CD4-positive, alpha-beta T cell treated with Interleukin-10 for 1 hour (primary cell): Measurements from ENCODE around the gene ABCG1.

Source experiments
- DNase-seq: peaks from one replicate; pipeline ENCODE4 v3.0.0-alpha.2; 2020

ABCG1 gene

DNA sequence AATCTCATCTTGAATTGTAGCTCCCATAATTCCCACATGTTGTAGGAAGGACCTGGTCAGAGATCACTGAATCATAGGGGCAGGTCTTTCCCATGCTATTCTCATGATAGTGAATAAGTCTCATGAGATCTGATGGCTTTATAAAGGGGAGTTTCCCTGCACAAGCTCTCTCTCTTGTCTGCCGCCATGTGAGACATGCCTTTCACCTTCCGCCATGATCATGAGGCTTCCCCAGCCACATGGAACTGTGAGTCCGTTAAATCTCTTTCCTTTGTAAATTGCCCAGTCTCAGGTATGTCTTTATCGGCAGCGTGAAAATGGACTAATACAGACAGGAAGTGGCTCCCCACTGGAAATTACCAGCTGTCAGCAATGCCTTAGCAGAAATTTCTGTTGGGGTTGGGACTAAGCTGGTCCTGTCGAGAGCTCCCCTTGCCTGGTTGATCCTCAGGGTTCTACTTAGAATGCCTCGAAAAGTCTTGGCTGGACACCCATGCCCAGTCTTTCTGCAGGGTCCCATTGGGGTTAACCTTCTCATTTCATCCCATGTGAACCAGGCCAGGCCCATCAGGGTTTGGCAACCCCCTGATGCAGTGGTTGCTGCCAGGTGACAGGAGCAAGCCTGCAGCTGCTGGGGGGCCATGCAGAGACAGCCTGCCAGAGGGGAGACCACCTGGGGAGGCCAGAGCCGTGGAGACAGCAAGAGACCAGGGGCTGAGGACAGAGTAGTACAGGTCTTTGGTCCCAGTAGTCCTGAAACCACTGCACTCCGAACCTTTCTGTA is 2.8 kb upstream of the ABCG1 start:
- no peak for DNase-seq

GRCh38 chr21:42216726-42217572 is 2.0 kb upstream of the ABCG1 start:
- DNase-seq, result no peak

- no peak for DNase-seq
Measured at GRCh38 chr21:42219606-42220137, 732 bp downstream of the ABCG1 start.

GRCh38 chr21:42220138-42220701 is 1.3 kb downstream of the ABCG1 start:
- DNase-seq, result peak; percentile 87

DNA sequence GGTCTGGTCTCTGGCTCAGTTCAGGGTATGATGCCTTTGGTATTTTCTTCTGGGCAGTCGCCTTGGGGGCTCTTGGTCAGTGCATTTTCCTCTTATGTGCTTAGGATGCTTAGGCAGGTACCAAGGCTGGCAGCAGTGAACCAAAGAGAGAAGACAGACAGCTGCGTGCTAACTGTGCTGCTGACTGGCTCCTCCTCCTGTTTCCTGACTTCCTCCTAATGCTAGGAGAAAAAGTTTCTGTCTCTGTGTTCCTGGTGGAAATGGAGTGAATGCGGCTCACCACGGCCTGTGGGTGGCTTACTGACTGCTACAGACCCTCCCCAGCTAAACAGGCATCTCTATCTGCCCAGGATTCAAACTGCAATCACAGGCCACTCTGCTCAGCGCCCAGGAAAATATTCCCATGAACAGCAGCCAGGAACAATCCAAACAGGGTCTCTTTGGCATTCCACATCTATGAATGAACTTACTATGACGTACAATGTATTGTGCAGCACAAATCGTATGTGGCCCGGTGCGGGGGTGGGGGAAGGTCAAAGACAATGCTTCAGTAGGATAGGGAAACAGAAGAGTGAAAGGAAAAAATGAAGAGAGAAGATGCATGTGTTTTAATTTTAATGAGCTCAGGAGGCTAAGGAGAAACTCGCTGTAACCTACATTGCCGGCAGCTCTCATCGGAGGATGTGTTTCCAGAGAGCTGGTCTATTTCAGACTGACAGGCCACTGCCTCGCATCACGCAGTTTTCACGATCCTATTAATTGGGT is 2.8 kb downstream of the ABCG1 start:
- no peak for DNase-seq

- no peak for DNase-seq
Measured at GRCh38 chr21:42222386-42222785, 3.4 kb downstream of the ABCG1 start.

DNA sequence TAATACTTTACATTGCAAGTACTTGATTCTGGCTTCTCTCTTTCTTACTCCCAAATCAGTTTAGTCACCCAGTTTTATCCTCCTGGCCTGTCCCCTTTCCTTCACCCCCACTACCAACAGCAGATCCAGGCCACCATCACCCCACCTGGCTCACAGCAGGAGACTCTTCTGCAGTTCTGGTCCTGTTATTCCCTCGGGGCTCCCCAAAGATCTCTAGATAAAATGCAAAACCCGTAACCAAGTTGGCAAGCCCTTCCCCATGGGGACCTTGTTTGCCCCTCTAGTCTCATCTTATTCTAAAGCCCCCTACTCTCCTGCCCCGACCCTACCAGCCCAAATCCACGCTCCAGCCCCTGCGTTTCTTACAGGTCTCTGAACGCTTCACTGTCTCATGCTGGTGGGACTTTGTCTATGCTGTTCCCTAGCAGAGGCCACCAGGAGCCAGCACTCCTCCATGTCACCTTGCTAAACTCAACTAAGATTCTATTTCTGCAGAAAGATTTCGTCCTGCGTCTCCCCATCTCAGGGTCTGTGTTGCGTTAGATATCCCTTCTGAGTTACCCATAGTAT is 4.0 kb downstream of the ABCG1 start:
- DNase-seq, result no peak

DNA sequence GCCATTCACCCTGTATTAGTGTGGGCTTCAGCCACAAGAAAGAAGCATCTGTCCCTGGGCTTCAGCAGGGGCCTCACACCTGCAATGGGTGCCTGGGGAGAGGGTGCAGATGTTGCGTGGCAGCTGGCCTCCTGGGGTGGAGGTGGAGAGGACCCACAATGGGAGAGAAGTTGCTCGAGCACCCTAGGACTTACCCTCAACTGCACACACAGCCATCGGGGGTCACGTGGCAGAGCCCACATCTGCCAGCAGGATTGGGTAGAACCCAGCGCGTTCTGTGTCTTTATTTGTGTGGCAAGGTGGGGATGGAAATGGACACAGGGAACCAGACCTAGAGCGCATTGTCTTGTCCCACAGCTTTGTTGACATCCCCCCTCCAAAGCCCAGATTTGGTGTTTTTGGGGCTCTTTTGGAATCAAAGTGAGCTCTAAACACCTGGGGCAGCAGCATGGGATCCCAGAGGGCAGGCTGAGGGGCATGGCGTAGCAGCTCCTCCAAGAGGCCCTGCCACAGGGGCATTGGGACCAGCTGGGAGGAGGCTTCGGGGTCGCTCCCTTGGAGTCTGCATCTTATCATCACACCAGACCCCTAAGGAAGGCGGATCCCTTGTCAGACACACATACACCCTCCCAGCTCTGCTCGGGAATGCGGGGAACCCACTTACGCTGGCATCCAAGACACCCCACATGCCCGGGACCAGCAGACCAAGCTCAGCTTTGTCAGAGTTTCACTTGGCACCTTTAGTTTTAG is 5.1 kb downstream of the ABCG1 start:
- DNase-seq, result no peak

GRCh38 chr21:42225042-42225441 is 6.1 kb downstream of the ABCG1 start:
- DNase-seq, result no peak

- no peak for DNase-seq
Measured at GRCh38 chr21:42225571-42226155, 6.7 kb downstream of the ABCG1 start.

- no peak for DNase-seq
Measured at GRCh38 chr21:42226626-42227025, 7.7 kb downstream of the ABCG1 start.

DNA sequence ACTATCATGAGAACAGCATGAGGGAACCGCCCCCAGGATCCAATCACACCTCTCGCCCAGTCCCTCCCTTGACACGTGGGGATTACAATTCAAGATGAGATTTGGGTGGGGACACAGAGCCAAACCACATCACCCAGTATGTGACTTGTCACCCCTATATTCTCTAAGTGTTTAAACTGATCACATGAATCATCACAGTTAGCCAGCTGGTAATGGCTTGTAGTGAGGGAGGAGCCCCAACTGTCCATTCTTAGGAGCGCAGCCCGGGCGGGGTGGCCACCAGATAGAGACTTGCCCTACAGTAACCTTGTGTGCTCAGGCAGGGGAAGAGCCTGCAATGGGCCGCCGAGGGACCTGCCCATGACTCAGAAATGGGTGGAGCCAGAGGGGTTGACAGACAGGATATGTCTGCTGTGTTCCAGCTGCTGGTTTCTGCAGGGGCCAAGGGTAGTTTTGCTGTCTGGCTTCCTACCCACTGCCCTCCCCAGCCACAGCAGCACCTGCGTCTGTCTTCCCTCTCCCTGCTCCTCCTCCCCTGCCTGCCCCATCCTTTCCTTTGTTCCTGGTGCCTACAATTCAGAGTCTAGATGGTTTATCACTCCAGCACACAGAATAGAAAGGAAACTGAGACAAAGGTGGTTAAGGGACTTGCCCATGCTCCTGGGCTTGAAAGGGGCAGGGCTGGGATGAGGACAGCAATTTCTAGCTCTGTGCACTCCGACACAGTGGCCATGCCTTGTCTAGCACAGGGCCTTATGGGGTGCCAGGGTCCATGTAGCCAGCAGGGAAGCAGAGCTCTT is 9.2 kb downstream of the ABCG1 start:
- DNase-seq, result peak; percentile 96

GRCh38 chr21:42228709-42229220 is 9.8 kb downstream of the ABCG1 start:
- DNase-seq, result no peak

DNA sequence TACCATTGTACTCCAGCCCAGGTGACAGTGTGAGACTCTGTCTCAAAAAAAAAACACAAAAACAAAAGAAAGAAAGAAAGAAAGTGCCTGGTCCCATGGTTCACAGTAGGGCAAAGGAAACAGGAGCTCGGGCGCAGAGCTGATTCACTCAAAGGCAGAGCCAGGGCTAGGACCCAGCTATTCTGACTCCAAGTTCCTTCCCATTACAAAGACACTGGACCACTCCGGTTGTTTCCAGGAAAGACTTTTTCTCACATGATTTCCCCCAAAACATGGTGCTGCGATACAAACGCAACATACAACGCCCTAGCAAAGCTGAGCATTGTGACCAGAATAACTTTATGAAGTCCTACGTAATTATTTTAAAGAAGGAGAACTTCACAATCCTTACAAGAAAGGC is 10.7 kb downstream of the ABCG1 start:
- no peak for DNase-seq

DNA sequence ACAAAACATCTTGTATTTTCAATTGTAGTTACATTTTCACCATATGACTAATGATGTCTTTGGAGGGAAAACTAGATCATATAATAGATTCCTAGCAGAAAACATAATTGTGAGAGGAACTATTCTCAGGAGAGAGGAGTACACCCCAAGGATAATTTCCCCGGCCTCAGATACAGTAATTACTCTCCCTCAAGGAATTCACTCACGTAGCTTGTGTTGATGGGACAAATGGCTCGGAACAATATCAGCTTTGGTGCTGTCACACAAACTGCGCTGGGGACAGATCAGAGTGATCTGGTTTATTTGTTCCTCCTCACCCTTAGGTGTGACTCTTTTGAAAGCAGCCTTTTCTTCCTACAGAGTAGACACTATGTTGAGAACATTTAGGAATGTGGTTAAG is 11.2 kb downstream of the ABCG1 start:
- no peak for DNase-seq

DNA sequence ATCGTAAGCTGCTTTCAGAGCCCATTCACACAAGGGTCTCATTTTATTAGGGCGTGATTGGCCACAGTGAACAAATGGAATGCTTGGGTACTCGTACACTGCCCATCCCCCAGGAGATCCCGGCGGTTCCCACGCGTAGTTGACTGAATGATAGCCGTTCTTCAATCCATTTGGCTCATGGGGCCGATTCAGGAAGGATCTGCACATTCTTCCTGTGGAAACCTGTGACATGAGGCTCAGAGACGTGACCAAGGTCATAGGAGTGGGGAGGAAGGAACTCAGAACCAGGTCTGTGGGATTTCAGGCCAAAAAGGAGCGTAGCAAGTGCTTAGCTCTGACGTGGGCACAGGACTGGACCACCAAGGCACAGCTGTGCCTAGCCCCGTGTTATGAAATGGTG is 11.7 kb downstream of the ABCG1 start:
- DNase-seq, result no peak

GRCh38 chr21:42231756-42232155 is 12.8 kb downstream of the ABCG1 start:
- DNase-seq, result no peak

DNA sequence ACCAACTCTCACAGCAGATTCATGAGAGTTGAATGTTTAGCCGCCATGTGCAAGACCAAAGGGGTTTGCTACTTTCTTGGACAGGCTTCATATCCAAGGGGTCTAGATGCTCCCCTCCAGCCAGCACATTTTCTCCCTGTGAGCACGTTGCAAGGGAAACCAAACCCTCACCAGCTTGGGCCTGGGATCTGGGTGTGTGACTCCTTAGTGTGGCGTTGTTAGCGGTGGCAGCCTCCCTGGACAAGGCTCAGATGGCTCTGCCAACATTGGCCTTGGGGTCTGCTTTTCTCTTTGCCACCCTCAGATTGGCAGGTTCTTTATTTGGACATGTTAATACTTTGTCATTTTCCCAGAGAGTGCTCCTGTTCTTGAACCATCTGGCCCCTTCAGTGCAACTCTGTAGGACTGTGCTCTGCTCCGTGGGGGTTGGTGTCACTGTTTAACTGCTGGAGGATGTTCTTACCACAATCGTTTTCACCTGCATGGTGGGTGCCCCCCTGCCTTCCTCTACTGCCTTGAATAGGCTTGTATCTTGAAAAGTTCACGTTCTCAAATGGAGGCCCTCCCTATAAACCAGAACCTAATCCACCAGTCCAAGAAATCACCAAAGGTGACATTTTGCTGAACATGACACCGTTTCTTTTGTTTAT is 13.4 kb downstream of the ABCG1 start:
- peak; percentile 26 for DNase-seq
